Right atrium auricular region (tissue), 2 donors: ENCODE results near the gene SHISAL1. TPM values are rescaled to one million over a fixed set of nuclear protein-coding genes. Genes with fewer than 3 reads are reported as not detected.

Source experiments
- DNase-seq: peaks from one replicate; pipeline ENCODE4 v3.0.0-alpha.2; 2019; ENCODE audit warnings: low spot score
- H3K27ac ChIP-seq, 2 donors: fragments of 200-600 bp; sonication (generic); 1 replicate in 1 of 2; 2 replicates in 1 of 2; pipeline ENCODE4 v1.5.1; 2016 to 2019
- H3K27me3 ChIP-seq, 2 donors: fragments of 200-600 bp; sonication (generic); one replicate each; pipeline versions ENCODE4 v1.5.1 to v1.6.0; 2017 to 2019
- H3K36me3 ChIP-seq: fragments of 200-600 bp; sonication (generic); one replicate; pipeline ENCODE4 v1.5.1; 2016
- H3K4me1 ChIP-seq, 2 donors: fragments of 200-600 bp; sonication (generic); one replicate each; pipeline versions ENCODE4 v1.5.1 to v1.6.0; 2017 to 2019
- H3K4me3 ChIP-seq, 2 donors: fragments of 200-600 bp; sonication (generic); 1 replicate in 1 of 2; 2 replicates in 1 of 2; pipeline ENCODE4 v1.5.1; 2017 to 2019; ENCODE audit warnings: mild to moderate bottlenecking in 1 of 2, moderate library complexity in 1 of 2
- H3K9me3 ChIP-seq, 2 donors: fragments of 200-600 bp; sonication (generic); one replicate each; pipeline ENCODE4 v1.5.1; 2019
- total RNA-seq, 2 donors: library from RNA; depleted of rRNA; stranded (reverse); fragments of >200 nt; gene quantifications; one replicate each; pipeline ENCODE4 v1.1.0, GENCODE V29; 2016
- TF ChIP-seq, protein P1 (sequence below), 2 donors: fragments of 200-600 bp; sonication (generic); IDR thresholded peaks; one replicate each; pipeline ENCODE4 v1.5.1; 2019; ENCODE audit warnings: antibody characterized with exemption in 2 of 2

SHISAL1 gene
- total RNA-seq, 2 donors from 2014 or later = 0.26 to 2.0 TPM

DNA sequence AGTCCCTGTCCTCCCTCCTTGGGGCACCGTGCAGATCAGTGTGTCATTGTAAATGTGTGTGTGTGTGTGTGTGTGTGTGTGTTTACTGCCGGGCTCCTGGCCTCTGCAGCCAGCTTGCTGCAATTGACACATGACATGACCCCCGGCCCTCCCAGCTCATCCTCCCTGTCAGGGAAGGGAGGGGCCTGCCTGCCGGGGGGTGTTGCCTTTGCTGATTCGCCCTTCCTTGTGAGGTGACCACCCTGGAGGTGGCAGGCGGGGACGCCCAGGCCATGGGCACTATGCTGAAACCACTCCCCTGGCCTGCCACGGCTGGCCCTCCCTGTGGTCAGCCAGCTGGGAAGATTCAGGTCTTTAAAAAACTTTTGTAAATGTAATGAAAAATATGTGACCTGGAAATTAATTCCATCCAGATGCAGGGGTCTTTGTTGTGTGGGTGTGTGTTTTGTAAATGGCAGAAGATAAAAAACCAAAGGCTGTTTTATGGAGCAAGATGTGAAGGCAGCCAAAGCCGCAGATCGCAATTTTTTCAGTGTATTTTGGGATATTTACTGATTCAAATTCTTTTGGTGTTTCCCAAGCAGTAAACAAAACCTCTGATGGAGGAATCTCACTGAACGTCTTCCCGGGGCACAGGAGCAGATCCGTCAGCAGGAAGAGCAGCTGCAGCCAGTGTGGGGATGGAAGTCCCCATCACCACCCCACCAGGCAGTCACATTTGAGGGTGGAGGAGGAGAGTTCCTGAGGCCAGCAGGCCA lies 23.2 kb downstream of the SHISAL1 start:
- DNase-seq = no peak
- TF ChIP-seq, protein P1, sequence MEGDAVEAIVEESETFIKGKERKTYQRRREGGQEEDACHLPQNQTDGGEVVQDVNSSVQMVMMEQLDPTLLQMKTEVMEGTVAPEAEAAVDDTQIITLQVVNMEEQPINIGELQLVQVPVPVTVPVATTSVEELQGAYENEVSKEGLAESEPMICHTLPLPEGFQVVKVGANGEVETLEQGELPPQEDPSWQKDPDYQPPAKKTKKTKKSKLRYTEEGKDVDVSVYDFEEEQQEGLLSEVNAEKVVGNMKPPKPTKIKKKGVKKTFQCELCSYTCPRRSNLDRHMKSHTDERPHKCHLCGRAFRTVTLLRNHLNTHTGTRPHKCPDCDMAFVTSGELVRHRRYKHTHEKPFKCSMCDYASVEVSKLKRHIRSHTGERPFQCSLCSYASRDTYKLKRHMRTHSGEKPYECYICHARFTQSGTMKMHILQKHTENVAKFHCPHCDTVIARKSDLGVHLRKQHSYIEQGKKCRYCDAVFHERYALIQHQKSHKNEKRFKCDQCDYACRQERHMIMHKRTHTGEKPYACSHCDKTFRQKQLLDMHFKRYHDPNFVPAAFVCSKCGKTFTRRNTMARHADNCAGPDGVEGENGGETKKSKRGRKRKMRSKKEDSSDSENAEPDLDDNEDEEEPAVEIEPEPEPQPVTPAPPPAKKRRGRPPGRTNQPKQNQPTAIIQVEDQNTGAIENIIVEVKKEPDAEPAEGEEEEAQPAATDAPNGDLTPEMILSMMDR (IDR thresholded peaks at IDR 0.05) = no peak
- Histone ChIP-seq H3K27me3 (no peaks in the 10 kb centered on the region), H3K36me3 (no peaks in the 10 kb centered on the region), H3K9me3 (peaks cover 0 to 9% of the 10 kb centered on the region in 2 donors), H3K4me1 (no peaks in the 10 kb centered on the region), H3K27ac (no peak overlapping the region), H3K4me3 (no peak overlapping the region)

DNA sequence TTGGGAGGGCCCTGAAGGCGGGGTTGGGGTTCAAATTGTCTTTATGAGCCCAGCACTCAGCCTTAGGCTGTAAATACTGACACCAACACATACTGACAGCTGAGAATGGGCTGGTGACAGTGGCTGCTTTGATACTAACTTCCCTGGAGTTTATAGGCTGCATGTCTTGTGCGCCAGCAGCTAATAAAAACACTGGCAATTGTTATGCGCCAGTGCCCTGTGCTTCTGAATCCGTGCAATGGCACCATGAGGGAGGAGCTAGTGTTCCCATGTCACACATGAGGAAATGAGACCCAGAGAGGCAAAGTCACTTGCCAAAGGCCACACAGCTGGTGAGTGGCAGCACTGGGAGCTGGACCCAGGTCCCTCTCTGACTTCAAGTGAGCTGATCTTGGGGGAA lies 23.8 kb downstream of the SHISAL1 start:
- TF ChIP-seq, protein P1 (IDR thresholded peaks at IDR 0.05) = no peak
- no peaks in the 10 kb centered on the region for H3K36me3 ChIP-seq
- no peak overlapping the region for H3K4me3 ChIP-seq
- H3K27ac ChIP-seq = no peak overlapping the region
- peaks cover 0 to 2% of the 10 kb centered on the region in 2 donors for H3K9me3 ChIP-seq
- no peaks in the 10 kb centered on the region for H3K27me3 ChIP-seq
- DNase-seq = no peak
- H3K4me1 ChIP-seq = no peaks in the 10 kb centered on the region

DNA sequence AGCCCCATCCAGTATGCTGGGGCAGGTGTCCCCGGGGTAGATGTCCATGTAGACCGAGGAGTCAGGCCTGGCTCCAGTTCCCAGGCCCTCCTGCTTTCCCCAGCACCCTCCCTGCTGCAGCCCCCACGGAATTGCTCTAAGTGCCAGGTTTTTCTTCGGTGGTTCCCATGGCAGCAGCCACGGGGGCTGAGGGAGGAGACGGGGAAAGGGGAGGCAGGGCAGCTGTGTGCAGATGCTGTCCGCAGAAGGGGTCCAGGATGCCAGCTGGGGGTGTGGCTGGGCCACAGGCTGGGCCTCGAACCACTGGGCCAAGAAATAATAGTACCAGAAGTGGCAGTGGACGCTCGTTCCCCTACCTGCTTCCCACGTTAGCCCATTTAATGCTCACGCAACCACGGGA lies 25.0 kb downstream of the SHISAL1 start:
- no peak for DNase-seq
- Histone ChIP-seq H3K36me3 (no peaks in the 10 kb centered on the region), H3K27me3 (no peaks in the 10 kb centered on the region), H3K4me1 (no peaks in the 10 kb centered on the region), H3K4me3 (no peak overlapping the region), H3K27ac (no peak overlapping the region), H3K9me3 (no peaks in the 10 kb centered on the region)
- TF ChIP-seq, protein P1 (IDR thresholded peaks at IDR 0.05) = no peak

DNA sequence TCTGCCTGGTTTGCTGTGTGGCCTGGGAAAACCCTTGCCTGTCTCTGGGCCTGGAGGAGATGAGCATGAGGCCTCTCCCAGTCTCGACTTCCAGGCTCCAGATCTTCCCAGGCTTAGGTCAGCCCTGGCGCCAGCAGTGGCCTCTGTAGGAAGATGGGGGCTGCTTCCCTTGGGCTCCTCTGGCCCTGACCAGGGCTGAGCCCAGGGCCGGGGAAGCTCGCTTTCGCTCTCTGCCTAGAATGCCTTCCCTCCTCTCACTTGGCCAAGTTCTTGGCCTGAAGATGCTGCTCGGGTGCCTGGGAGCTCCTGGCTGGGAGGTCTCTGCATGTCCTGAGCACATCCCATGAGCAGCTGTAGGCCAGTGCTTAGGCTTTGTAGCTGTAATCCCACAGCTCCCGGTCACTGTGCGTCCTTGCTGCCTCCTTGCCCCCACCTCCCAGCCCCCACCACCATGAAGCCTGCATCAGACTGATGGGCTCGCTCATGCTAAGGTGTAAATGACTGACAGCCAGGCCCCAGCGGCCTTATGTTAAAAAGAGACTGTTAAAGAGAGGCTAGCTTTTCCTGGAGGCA lies 25.5 kb downstream of the SHISAL1 start:
- no peak overlapping the region for H3K27ac ChIP-seq
- H3K4me3 ChIP-seq = no peak overlapping the region
- TF ChIP-seq, protein P1 (IDR thresholded peaks at IDR 0.05) = no peak
- DNase-seq = no peak
- no peaks in the 10 kb centered on the region for H3K27me3 ChIP-seq
- H3K4me1 ChIP-seq = no peaks in the 10 kb centered on the region
- H3K9me3 ChIP-seq = no peaks in the 10 kb centered on the region
- no peaks in the 10 kb centered on the region for H3K36me3 ChIP-seq

DNA sequence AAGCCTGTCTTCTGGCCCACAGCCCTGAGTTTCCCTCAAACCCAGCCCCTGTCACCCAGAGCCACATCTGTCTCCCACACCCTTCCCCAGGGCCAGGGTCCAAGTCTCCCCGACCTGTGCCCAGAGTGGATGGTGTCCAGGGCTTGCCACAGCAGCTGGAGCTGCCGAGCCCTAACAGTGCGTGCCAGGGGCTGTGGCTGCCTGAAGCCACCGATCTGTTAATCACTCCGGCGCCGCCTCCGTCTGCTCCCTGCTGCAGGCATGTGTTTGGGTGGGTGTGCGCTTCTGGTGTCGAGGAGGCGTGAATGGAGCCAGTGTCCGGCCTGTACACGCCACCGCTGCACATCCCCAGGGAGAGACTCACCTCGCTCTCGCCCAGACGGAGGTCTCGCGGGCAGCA lies 26.1 kb downstream of the SHISAL1 start:
- no peak for DNase-seq
- H3K27me3 ChIP-seq = no peaks in the 10 kb centered on the region

More for the DNA sequence above, 26.1 kb downstream of the SHISAL1 start:
- TF ChIP-seq, protein P1 (IDR thresholded peaks at IDR 0.05) = no peak
- H3K4me1 ChIP-seq = no peaks in the 10 kb centered on the region
- no peaks in the 10 kb centered on the region for H3K36me3 ChIP-seq
- H3K4me3 ChIP-seq = no peak overlapping the region
- no peak overlapping the region for H3K27ac ChIP-seq
- no peaks in the 10 kb centered on the region for H3K9me3 ChIP-seq
